GM18499 (cell line): ENCODE data around the gene ARF4.
"Not testable (repeated sequence)": the region's sequence is repeated elsewhere in the genome, so short reads cannot be mapped to it uniquely, and the experiment has no call there.

ENCODE experiments used
- ATAC-seq: cut with Tn5 transposase; IDR thresholded peaks from one replicate; pipeline ENCODE4 v1.9.1; 2021; ENCODE audit warnings: moderate number of reproducible peaks; ENCODE audit not compliant: insufficient read depth, unreplicated experiment

Gene ARF4

GRCh38 chr3:57597127-57597923, at the start of gene ARF4:
Gene ARF4 (minus strand): TSS chr3:57597344. CDS start chr3:57597140, 204 bp downstream.
- ATAC-seq: peak; percentile 93

DNA sequence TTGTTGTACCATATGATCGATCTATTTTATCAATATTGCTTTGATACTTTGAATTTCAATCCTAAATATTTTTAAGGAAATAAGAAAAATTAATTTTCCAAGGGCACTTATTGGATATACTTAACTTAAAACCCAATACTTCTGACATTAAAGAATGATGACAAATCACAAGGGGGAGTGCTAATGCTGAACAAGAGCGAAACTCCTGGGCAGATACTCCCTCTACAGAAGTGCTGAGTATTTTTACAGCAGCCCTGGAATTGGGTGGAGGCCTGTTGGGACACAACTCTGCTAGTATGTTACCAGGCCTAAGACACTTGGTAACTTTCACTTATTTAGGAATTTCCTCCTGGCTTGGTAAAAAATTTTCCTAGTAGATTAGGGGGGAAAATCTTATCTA, 49.6 kb upstream of the ARF4 start:
- ATAC-seq: no peak

GRCh38 chr3:57644740-57645139, 47.6 kb upstream of the ARF4 start:
- ATAC-seq: no peak

DNA sequence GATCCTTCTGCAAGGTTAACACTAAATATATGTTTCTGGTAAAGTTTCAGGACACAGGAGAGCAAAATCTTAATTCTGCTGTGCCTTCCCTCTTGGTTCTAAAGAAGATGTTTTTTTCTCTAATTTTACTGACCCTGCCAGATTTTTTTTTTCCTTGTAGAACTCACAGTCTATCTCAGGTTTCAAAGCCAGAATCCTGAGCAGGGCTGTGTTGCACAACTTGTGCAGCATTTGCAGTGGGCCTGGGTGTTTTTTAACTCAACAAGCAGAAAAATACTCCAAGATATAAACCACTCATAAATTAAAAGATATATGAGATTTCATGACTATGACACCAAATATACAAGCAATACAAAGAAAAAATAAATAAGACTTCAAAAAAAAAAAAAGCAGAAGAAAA, 40.2 kb upstream of the ARF4 start:
- no peak for ATAC-seq

GRCh38 chr3:57634259-57634658, 37.1 kb upstream of the ARF4 start:
- not testable (repeated sequence) for ATAC-seq

- no peak for ATAC-seq
Observed at GRCh38 chr3:57627976-57628375, 30.8 kb upstream of the ARF4 start.

- ATAC-seq: no peak
Observed at GRCh38 chr3:57624801-57625200, 27.7 kb upstream of the ARF4 start.

DNA sequence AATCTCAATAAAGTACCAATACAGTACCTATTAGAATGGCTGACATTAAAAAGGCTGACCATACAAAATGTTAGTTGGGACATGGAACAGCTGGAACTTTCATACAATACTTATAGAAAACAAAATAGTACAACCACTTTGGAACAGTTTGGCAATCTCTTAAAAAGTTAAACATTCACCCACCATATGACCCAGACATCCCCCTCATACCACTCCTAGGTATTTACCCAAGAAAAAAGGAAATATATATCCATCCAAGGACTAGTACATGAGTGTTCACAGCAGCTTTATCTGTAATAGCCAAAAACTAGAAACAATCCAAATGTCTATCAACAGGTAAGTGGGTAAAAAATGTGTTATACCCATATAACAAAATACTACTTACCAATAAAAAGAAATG, 25.2 kb upstream of the ARF4 start:
- no peak for ATAC-seq

DNA sequence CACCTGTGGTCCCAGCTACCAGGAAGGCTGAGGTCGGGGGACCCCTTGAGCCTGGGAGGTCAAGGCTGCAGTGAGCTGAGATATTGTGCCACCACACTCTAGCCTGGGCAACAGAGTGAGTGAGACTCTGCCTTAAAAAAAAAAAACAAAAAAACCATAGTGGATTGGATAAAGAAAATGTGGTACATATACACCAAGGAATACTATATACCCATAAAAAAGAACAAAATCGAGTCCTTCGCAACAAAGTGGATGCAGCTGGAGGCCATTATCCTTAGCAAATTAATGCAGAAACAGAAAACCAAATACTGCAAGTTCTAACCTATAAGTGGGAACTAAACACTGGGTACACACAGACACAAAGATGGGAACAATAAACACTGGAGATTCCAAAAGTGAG, 20.6 kb upstream of the ARF4 start:
- no peak for ATAC-seq

DNA sequence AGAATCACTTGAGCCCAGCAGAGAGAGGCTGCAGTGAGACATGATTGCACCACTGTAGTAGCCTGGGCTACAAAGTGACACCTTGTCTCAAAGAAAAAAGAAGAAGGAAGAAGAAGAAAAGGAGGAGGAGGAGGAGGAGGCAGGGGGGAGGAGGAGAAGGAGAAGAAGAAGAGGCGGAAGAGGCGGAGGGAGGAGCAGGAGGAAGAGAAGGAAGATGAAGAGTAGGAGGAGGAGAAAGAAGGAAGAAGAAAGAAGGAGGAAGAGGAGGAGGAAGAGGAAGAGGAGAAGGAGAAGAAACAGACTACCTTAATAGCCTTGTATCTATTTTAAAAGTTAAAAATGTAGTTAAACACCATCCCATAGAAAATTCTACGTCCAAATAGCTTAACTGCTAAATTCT, 19.1 kb upstream of the ARF4 start:
- ATAC-seq: no peak

GRCh38 chr3:57611870-57612269, 14.7 kb upstream of the ARF4 start:
- not testable (repeated sequence) for ATAC-seq

DNA sequence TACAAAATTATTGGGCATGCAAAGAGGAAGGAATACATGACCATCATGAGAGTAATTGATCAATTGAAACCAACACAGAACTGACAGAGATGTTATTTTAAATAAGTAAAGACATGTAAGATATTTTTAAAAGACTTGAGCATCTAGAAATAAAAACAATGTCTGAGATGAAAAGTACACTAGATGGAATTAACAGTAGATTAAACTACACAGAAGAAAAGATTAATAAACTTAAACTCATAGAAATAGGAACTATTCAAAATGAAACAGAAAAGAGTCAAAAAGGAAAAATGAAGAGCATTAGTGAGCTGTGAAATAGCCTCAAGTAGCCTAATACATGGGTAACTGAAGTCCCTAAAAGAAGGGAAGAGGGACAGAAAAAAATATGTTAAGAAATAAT, 8.5 kb upstream of the ARF4 start:
- no peak for ATAC-seq

GRCh38 chr3:57604971-57605370, 7.8 kb upstream of the ARF4 start:
- no peak for ATAC-seq

DNA sequence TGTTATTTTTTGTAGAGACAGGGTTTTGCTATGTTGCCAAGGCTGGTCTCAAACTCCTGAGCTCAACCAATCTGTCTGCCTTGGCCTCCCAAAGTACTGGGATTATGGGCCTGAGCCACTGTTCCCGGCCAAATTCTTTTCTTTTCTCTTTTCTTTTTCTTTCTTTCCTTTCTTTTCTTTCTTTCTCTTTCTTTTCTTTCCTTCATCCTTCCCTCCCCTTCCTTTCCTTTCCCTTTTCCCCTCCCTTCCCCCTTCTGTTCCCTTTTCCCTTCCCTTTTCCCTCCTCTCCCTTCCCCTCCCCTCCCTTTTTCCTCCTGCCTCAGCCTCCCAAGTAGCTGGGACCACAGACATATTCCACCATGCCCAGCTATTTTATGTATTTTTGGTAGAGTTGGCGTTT, 3.1 kb upstream of the ARF4 start:
- ATAC-seq: no peak

GRCh38 chr3:57598765-57599360, 1.7 kb upstream of the ARF4 start:
- ATAC-seq: no peak

GRCh38 chr3:57596495-57597126, 533 bp downstream of the ARF4 start:
- no peak for ATAC-seq

DNA sequence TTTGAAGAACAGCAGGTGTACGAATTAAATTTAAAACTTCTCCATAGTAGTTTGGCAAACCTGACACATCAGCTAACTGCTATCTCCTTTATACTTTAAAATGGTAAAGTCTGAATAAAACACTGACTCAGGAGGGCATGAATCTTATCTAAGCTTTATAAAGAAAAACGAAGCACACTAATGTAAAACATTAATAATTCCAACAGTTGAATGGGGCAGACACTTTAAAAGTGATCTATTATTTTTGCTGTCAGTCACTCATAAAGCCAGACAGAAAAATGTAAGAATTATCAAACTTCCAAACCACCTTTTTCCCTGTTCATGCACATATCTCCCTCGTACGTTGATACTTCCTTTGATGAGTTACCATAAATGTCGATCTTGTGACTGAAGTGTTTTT, 2.6 kb downstream of the ARF4 start:
- ATAC-seq: no peak

DNA sequence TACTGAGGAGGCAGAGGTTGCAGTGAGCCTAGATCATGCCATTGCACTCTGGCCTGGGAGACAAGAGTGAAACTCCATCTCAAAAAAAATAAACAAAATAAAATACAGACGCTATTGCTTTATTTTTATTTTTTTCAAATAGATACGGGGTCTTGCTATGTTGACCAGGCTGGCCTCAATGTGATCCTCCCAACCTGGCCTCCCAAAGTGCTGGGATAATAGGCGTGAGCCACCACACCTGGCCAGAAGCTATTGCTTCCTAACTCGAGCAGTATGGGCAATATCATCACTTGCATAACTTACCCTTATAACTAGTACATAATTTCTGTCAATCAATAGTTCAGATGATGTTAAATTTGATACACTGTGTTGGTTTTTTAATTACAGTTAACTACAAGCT, 3.0 kb downstream of the ARF4 start:
- ATAC-seq: no peak

GRCh38 chr3:57592306-57592705, 4.8 kb downstream of the ARF4 start:
- ATAC-seq: no peak

GRCh38 chr3:57587905-57588304, 9.2 kb downstream of the ARF4 start:
- no peak for ATAC-seq

GRCh38 chr3:57586778-57587177, 10.4 kb downstream of the ARF4 start:
- ATAC-seq: no peak

DNA sequence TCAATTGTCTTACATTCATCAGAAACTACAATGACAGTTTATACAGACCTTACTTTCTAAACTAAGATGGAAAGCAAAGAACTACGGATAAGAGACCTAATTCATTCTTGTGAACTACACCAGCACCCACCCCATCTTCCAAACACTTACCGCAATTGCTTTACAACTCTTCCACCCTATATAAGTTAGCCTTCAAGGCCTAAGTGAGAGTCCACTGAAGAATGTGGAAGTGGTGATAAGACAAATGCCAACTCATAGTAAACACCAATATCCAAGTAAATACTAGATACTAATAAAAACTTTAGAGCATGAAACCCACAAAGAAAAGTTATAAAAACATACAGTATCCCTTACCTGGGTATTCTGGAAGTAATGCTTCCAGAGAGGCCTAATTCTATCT, 13.6 kb downstream of the ARF4 start:
- ATAC-seq: no peak
